ENCODE results near the gene ENTPD6. TPM values are rescaled to one million over a fixed set of nuclear protein-coding genes. Genes with fewer than 3 reads are reported as not detected.

Gene ENTPD6
- total RNA-seq, 1 donor from 2014 or later, result 44.4 TPM

- H3K36me3 Mint-ChIP-seq (ENCODE audit: low read depth), result peaks cover 12% of the 10 kb centered on the region
- intact Hi-C loops (cut with micrococcal nuclease), result no loop called here
- no peak overlapping the region for H3K4me3 Mint-ChIP-seq
- ChIA-PET POLR2A (no interaction called here), CTCF (no interaction called here)
- H3K27me3 Mint-ChIP-seq, result no peaks in the 10 kb centered on the region
- DNase-seq (no peak), ATAC-seq (ENCODE audit: low read depth) (no peak)
- no peak for TF ChIP-seq CTCF (IDR thresholded peaks at IDR 0.05)
- no peak overlapping the region for H3K27ac Mint-ChIP-seq
- H3K9me3 Mint-ChIP-seq, result no peaks in the 10 kb centered on the region
- H3K4me1 Mint-ChIP-seq, result peaks cover 2% of the 10 kb centered on the region
These were observed 59.1 kb downstream of the ENTPD6 start for GRCh38 chr20:25254571-25254970.

- CTCF ChIA-PET, result no interaction called here
- no peaks in the 10 kb centered on the region for H3K27me3 Mint-ChIP-seq
- H3K4me1 Mint-ChIP-seq, result no peaks in the 10 kb centered on the region
- ATAC-seq (ENCODE audit: low read depth) (no peak), DNase-seq (no peak)
- no peaks in the 10 kb centered on the region for H3K9me3 Mint-ChIP-seq
- TF ChIP-seq CTCF (IDR thresholded peaks at IDR 0.05), result no peak
- H3K36me3 Mint-ChIP-seq (ENCODE audit: low read depth), result peaks cover 17% of the 10 kb centered on the region
- intact Hi-C loops (cut with micrococcal nuclease), result no loop called here
- POLR2A ChIA-PET, result no interaction called here
- no peak overlapping the region for H3K4me3 Mint-ChIP-seq
- H3K27ac Mint-ChIP-seq, result no peak overlapping the region
These were observed 59.6 kb downstream of the ENTPD6 start for GRCh38 chr20:25254986-25255680.

- peaks cover 28% of the 10 kb centered on the region for H3K36me3 Mint-ChIP-seq (ENCODE audit: low read depth)
- no peak for DNase-seq
- H3K4me1 Mint-ChIP-seq, result no peaks in the 10 kb centered on the region
- ATAC-seq (ENCODE audit: low read depth), result no peak
- H3K27me3 Mint-ChIP-seq, result no peaks in the 10 kb centered on the region
- intact Hi-C loops (cut with micrococcal nuclease), result no loop called here
- H3K27ac Mint-ChIP-seq, result no peak overlapping the region
- ChIA-PET CTCF (interaction anchor here (0.6 kb wide), 1 partner anchor 415 kb away, joined by 3 read pairs; no protein-coding TSS in a partner anchor), POLR2A (no interaction called here)
- TF ChIP-seq CTCF (IDR thresholded peaks at IDR 0.05), result no peak
- H3K4me3 Mint-ChIP-seq, result no peak overlapping the region
- H3K9me3 Mint-ChIP-seq, result no peaks in the 10 kb centered on the region
These were observed 60.8 kb downstream of the ENTPD6 start for GRCh38 chr20:25256226-25256859.

- intact Hi-C loops (cut with micrococcal nuclease), result no loop called here
- TF ChIP-seq CTCF (IDR thresholded peaks at IDR 0.05), result no peak
- Mint-ChIP-seq H3K27me3 (no peaks in the 10 kb centered on the region), H3K9me3 (no peaks in the 10 kb centered on the region), H3K36me3 (ENCODE audit: low read depth) (peaks cover 36% of the 10 kb centered on the region), H3K27ac (no peak overlapping the region), H3K4me1 (no peaks in the 10 kb centered on the region), H3K4me3 (no peak overlapping the region)
- POLR2A ChIA-PET, result no interaction called here
- CTCF ChIA-PET, result no interaction called here
- ATAC-seq (ENCODE audit: low read depth), result no peak
- no peak for DNase-seq
These were observed 61.6 kb downstream of the ENTPD6 start for GRCh38 chr20:25257130-25257529.

- peaks cover 36% of the 10 kb centered on the region for H3K36me3 Mint-ChIP-seq (ENCODE audit: low read depth)
- intact Hi-C loops (cut with micrococcal nuclease), result no loop called here
- H3K27me3 Mint-ChIP-seq, result no peaks in the 10 kb centered on the region
- no peak overlapping the region for H3K4me3 Mint-ChIP-seq
- ChIA-PET CTCF (no interaction called here), POLR2A (no interaction called here)
- ATAC-seq (ENCODE audit: low read depth), result no peak
- DNase-seq, result no peak
- no peaks in the 10 kb centered on the region for H3K4me1 Mint-ChIP-seq
- H3K27ac Mint-ChIP-seq, result no peak overlapping the region
- H3K9me3 Mint-ChIP-seq, result no peaks in the 10 kb centered on the region
- no peak for TF ChIP-seq CTCF (IDR thresholded peaks at IDR 0.05)
These were observed 62.4 kb downstream of the ENTPD6 start for GRCh38 chr20:25257756-25258475.

All from activated B cell treated with CpG ODN at 0.5 μM for 24 hours (primary cell).